Stomach (tissue), 9 donors: ENCODE results near the gene RSPH3. TPM values are rescaled to one million over a fixed set of nuclear protein-coding genes. Genes with fewer than 3 reads are reported as not detected.
A peak's percentile ranks its signal among the peaks of the same experiment; 100 is the strongest.
"Not testable (repeated sequence)": the region's sequence is repeated elsewhere in the genome, so short reads cannot be mapped to it uniquely, and the experiment has no call there.

Experiments used
- DNase-seq, 2 donors: peaks; one replicate each; pipeline versions ENCODE4 v3.0.0 to v3.0.0-alpha.2; 2013 to 2019
- H3K27ac ChIP-seq, 5 donors: fragments of 200-600 bp in 4 of 5; sonication (generic) in 4 of 5; one replicate each; pipeline ENCODE4 v1.5.1; 2013 to 2019; ENCODE audit warnings: mild to moderate bottlenecking in 1 of 5, moderate library complexity in 1 of 5
- H3K27me3 ChIP-seq, 3 donors: fragments of 200-600 bp; sonication (generic); one replicate each; pipeline ENCODE4 v1.5.1; 2017 to 2019; ENCODE audit warnings: mixed run types in 1 of 3
- H3K36me3 ChIP-seq, 4 donors: fragments of 200-600 bp; sonication (generic); 1 replicate in 3 of 4; 2 replicates in 1 of 4; pipeline ENCODE4 v1.5.1; 2016 to 2019
- H3K4me1 ChIP-seq, 4 donors: fragments of 200-600 bp; sonication (generic); one replicate each; pipeline ENCODE4 v1.5.1; 2016 to 2019
- H3K4me3 ChIP-seq, 4 donors: fragments of 200-600 bp; sonication (generic) in 3 of 4; one replicate each; pipeline ENCODE4 v1.5.1; 2016 to 2019; ENCODE audit warnings: mild to moderate bottlenecking in 1 of 4
- H3K9me3 ChIP-seq, 4 donors: fragments of 200-600 bp; sonication (generic); one replicate each; pipeline ENCODE4 v1.5.1; 2016 to 2019
- EP300 ChIP-seq: sonication (generic); formaldehyde crosslinking; IDR thresholded peaks from one replicate; pipeline ENCODE4 v1.6.1; 2017; ENCODE audit warnings: antibody characterized with exemption
- POLR2A ChIP-seq, 4 donors: fragments of 450-650 bp; IDR thresholded peaks; one replicate each; pipeline ENCODE4 v1.6.1; 2016; ENCODE audit warnings: antibody characterized with exemption in 4 of 4, control low read depth in 2 of 4, mild to moderate bottlenecking in 1 of 4, moderate library complexity in 1 of 4
- POLR2AphosphoS5 ChIP-seq, 3 donors: sonication (generic); formaldehyde crosslinking; IDR thresholded peaks; one replicate each; pipeline ENCODE4 v1.6.1; 2016; ENCODE audit warnings: antibody characterized with exemption in 3 of 3
- WGBS, 5 donors: extraction: QIAGEN DNeasy Blood & Tissue Kit in 3 of 5; methylation state at CpG; one replicate each; pipeline versions ENCODE4 v1.1.5 to v1.1.7; 2013 to 2018; 5-methylcytosine and 5-hydroxymethylcytosine counted together
- intact Hi-C: fragments of 100-400 bp; cut with DNase I; formaldehyde crosslinking; loops from one replicate; pipeline ENCODE4 v1.15.1; 2023; ENCODE audit warnings: low total_unique reads
- polyA plus RNA-seq, 3 donors: library from polyadenylated mRNA; stranded (reverse); fragments of 200-250 nt; gene quantifications; one replicate each; pipeline ENCODE4 v1.2.3, GENCODE V29; 2013
- total RNA-seq, 5 donors: library from RNA; depleted of rRNA; stranded (reverse); fragments of >200 nt; gene quantifications; one replicate each; pipeline versions ENCODE4 v1.1.0 to v1.2.3, GENCODE V29; 2014 to 2016
- TF ChIP-seq, protein P1 (sequence below), 7 experiments: fragments of 450-650 bp in 4 of 7; fragments of 200-600 bp in 3 of 7; sonication (generic) in 3 of 7; IDR thresholded peaks; one replicate each; pipeline ENCODE4 v1.5.1; 2016 to 2019; ENCODE audit warnings: antibody characterized with exemption in 7 of 7, control low read depth in 2 of 7, mild to moderate bottlenecking in 1 of 7
- donor health status: healthy with polysubstance abuse.
- donor health status: Bipolar disorder and iron deficiency.
- donor health status: healthy.

RSPH3 gene
- total and polyA plus RNA-seq, 8 donors: 2.3 to 89.3 (median 5.9) TPM

DNA sequence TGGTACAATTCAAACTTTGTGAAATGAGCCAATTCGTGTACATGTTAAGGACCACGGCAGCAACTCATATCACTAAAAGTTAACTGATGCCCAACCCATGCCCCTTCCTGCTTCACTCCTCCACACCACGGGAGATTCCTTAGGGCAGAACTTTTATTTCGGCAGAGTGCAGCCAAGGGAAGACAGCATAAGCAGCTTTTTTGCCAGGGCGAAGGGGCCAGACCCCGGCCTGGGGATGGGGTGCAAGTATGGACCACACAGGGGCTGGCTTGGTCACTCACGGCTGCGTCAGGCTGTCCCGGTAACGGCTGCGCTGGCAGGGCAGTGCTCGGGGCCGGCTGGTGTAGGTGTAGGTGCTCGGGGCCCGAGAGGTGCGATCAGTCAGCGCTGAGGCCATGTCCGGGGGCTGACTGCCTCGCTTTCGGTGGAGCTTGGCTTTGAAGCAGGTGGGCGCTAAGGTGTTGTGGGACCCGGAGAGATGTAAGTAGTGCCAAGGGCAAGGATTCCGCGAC, 792 bp downstream of the RSPH3 start:
- no peaks in the 10 kb centered on the region for H3K27me3 ChIP-seq
- no peaks in the 10 kb centered on the region for H3K36me3 ChIP-seq
- no peak for DNase-seq
- H3K9me3 ChIP-seq: no peaks in the 10 kb centered on the region
- H3K4me3 ChIP-seq: peak overlapping the region; percentile 80 to 97 (median 80)
- TF ChIP-seq POLR2AphosphoS5 (IDR thresholded peaks at IDR 0.05) (no peak), POLR2A (IDR thresholded peaks at IDR 0.05) (no peak), EP300 (no peak)
- TF ChIP-seq, protein P1, sequence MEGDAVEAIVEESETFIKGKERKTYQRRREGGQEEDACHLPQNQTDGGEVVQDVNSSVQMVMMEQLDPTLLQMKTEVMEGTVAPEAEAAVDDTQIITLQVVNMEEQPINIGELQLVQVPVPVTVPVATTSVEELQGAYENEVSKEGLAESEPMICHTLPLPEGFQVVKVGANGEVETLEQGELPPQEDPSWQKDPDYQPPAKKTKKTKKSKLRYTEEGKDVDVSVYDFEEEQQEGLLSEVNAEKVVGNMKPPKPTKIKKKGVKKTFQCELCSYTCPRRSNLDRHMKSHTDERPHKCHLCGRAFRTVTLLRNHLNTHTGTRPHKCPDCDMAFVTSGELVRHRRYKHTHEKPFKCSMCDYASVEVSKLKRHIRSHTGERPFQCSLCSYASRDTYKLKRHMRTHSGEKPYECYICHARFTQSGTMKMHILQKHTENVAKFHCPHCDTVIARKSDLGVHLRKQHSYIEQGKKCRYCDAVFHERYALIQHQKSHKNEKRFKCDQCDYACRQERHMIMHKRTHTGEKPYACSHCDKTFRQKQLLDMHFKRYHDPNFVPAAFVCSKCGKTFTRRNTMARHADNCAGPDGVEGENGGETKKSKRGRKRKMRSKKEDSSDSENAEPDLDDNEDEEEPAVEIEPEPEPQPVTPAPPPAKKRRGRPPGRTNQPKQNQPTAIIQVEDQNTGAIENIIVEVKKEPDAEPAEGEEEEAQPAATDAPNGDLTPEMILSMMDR (IDR thresholded peaks at IDR 0.05): no peak
- peak overlapping the region; percentile 84 to 98 (median 89) for H3K27ac ChIP-seq
- 0 to 2% (median 1%) methylated on average over 12 to 24 of the region's 24 CpGs for WGBS, 5 donors
- intact Hi-C loops: no loop called here
- H3K4me1 ChIP-seq: peaks cover 3 to 37% (median 17%) of the 10 kb centered on the region in 4 donors

DNA sequence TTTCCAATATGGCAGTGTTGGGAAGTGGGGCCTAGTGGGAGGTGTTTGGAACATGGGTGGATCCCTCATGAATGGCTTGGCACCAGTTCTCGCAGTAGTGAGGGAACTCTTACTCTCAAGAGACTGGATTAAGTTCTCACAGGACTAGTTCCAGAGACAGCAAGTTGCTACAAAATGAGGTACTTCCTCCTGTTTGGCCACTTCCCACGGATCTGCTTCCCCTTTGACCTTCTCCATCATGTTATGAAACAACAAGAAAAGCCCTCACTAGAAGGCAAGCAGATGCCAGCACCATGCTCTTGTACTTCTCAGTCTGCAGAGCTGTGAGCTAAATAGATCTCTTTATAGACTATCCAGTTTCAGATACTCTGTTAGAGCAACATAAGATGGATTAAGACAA, 3.1 kb downstream of the RSPH3 start:
- Histone ChIP-seq H3K9me3 (no peaks in the 10 kb centered on the region), H3K36me3 (peaks cover 0 to 12% (median 10%) of the 10 kb centered on the region in 4 donors), H3K27ac (no peak overlapping the region), H3K27me3 (no peaks in the 10 kb centered on the region), H3K4me3 (no peak overlapping the region), H3K4me1 (peaks cover 3 to 37% (median 17%) of the 10 kb centered on the region in 4 donors)
- no peak for DNase-seq
- TF ChIP-seq POLR2AphosphoS5 (IDR thresholded peaks at IDR 0.05): no peak
- TF ChIP-seq, protein P1 (IDR thresholded peaks at IDR 0.05): no peak
- no peak for TF ChIP-seq POLR2A (IDR thresholded peaks at IDR 0.05)
- TF ChIP-seq EP300: no peak
- intact Hi-C loops: no loop called here
- 59 to 84% (median 73%) methylated on average over 2 of the region's 2 CpGs for WGBS, 5 donors

DNA sequence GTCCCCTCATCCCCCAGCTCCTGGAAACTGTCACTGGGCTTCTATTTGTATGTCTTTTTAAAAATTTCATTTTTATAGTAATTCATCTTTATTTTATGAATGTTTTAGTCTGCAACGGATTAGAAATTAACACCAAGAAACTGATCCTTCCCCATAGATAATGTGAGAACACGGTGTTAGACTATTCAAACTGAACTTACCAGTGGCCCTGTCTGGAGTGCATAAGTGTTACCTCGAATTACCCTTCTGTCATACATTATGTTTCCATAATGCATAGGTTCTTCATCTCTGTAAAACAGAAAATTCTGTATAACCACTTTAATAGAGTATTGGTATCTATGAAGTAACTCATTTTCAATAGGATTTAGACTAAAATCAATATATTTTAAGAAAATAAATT, 6.4 kb downstream of the RSPH3 start:
- Histone ChIP-seq H3K27ac (no peak overlapping the region), H3K4me3 (no peak overlapping the region), H3K9me3 (peaks cover 0 to 5% (median 0%) of the 10 kb centered on the region in 4 donors), H3K36me3 (peaks cover 0 to 15% (median 11%) of the 10 kb centered on the region in 4 donors), H3K27me3 (no peaks in the 10 kb centered on the region), H3K4me1 (peaks cover 0 to 18% (median 3%) of the 10 kb centered on the region in 4 donors)
- intact Hi-C loops: no loop called here
- 90 to 95% (median 93%) methylated on average over 3 of the region's 3 CpGs for WGBS, 5 donors
- TF ChIP-seq POLR2AphosphoS5 (IDR thresholded peaks at IDR 0.05) (no peak), EP300 (no peak), POLR2A (IDR thresholded peaks at IDR 0.05) (no peak)
- TF ChIP-seq, protein P1 (IDR thresholded peaks at IDR 0.05): no peak
- no peak for DNase-seq

DNA sequence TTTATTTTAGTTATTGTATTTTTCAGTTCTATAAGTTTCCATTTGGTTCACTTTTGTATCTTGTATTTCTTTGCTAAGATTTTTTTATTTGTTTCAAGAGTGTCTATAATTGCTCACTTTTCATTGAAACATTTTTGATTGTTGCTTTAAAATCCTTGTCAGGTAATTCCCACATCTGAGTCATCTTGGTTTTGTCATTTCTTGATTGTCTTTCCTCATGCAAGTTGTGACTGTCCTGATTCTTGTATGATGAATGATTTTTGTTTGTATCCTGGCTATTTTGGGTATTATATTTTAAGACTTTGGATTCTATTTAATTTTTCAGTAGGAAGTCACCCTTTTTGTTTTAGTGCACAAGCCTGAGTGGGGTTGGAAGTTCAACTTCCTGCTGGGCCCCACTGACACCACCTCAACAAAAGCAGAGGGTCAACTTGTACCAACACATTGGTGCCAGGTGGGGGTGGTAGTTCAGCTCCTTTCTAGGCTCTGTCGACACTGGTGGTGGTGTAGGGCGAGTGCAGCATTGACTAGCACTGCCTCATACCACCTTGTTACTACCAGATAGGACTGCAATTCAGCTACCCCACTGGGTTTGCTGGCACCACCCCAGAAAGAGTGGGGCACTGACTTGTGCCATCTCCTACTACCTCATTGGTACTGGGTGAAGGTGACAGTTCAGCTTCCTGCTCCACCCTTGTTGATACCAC, 8.8 kb downstream of the RSPH3 start:
- no peak overlapping the region for H3K4me3 ChIP-seq
- WGBS, 5 donors: 85 to 97% (median 87%) methylated on average over 2 of the region's 2 CpGs; no CpG with 5 or more reads in 1 of the 5 donors
- no peaks in the 10 kb centered on the region for H3K27me3 ChIP-seq

DNA sequence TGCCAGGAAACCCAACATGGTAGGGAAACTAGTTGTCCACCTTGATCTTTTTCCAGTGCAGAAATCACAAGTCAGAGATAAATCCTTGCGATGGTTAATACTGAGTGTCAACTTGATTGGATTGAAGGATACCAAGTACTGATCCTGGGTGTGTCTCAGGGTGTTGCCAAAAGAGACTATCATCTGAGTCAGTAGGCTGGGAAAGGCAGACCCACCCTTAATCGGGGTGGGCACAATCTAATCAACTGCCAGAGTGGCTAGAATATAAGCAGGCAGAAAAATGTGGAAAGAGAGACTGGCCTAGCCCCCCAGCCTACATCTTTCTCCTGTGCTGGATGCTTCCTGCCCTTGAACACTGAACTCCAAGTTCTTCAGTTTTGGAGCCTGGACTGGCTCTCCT, 10.3 kb downstream of the RSPH3 start:
- H3K27ac ChIP-seq, H3K4me1 ChIP-seq, DNase-seq, H3K4me3 ChIP-seq, H3K9me3 ChIP-seq, H3K27me3 ChIP-seq, intact Hi-C loops: not testable (repeated sequence)
- H3K36me3 ChIP-seq: peaks cover 0 to 26% (median 11%) of the 10 kb centered on the region in 4 donors
- WGBS, 5 donors: 84 to 100% (median 94%) methylated on average over 2 of the region's 2 CpGs

More for the DNA sequence above, 8.8 kb downstream of the RSPH3 start:
- intact Hi-C loops: no loop called here
- H3K9me3 ChIP-seq: peaks cover 0 to 6% (median 0%) of the 10 kb centered on the region in 4 donors
- TF ChIP-seq POLR2A (IDR thresholded peaks at IDR 0.05) (no peak), EP300 (no peak), POLR2AphosphoS5 (IDR thresholded peaks at IDR 0.05) (no peak)
- TF ChIP-seq, protein P1 (IDR thresholded peaks at IDR 0.05): no peak
- H3K36me3 ChIP-seq: peaks cover 0 to 17% (median 11%) of the 10 kb centered on the region in 4 donors
- DNase-seq: no peak
- H3K4me1 ChIP-seq: peaks cover 0 to 9% (median 0%) of the 10 kb centered on the region in 4 donors
- no peak overlapping the region for H3K27ac ChIP-seq
